ENCODE data around the gene LYPLA2.
"Not testable (repeated sequence)": the region's sequence is repeated elsewhere in the genome, so short reads cannot be mapped to it uniquely, and the experiment has no call there.

Gene LYPLA2

GRCh38 chr1:23798662-23799142 is 7.8 kb downstream of the LYPLA2 start:
- peak; percentile 31 for TF ChIP-seq CTCF (conservative IDR thresholded peaks at IDR 0.05; ENCODE audit: low read depth, low read length)
- DNase-seq (ENCODE audit: low read depth), result no peak
- peak overlapping the region; percentile 85 for H3K4me3 ChIP-seq (ENCODE audit: low read length)

GRCh38 chr1:23799255-23799569 is 8.3 kb downstream of the LYPLA2 start:
- DNase-seq (ENCODE audit: low read depth), result no peak
- no peak for TF ChIP-seq CTCF (conservative IDR thresholded peaks at IDR 0.05; ENCODE audit: low read depth, low read length)
- H3K4me3 ChIP-seq (ENCODE audit: low read length), result peak overlapping the region; percentile 85

DNA sequence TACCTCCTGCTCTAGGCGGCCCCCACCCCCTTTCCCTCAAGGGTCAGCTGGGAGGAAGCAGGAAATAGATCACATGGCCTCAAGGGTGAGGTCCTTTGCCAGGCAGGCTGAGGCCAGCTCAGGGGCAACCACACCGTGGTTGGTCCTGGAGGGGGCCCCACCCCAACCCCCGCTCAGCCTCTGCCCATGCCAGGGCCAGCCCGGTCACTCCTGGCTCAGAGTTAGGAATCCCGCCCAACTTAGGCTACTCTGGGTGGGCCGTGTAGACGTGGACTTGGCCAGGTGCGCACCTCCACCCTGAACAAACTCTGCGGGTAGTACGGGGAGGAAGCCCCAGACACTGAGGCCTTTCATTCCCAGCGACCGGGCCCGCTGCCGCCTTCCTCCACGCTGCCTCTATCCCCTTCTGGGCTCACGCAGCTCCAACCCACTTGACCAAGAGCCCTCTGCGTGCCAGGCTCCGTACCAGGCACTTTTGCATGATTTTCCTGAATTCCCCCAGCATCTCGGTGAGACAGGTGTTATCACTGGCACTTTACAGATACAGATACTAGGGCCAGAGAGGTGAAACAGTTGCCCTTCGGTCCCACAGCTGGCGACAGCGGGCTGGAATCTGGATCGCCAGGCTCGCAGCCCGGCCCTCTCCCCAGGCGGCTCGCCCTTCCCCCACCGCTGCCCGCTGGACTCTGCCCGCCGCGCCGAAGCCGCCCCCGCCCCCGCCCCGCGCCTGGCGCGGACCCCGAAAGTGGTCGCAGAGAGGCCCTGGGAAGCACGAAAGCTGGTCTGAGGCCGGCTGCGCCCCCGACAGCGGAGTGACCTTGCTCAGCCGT is 8.8 kb downstream of the LYPLA2 start:
- DNase-seq (ENCODE audit: low read depth), result peak; percentile 82
- TF ChIP-seq CTCF (conservative IDR thresholded peaks at IDR 0.05; ENCODE audit: low read depth, low read length), result no peak
- peak overlapping the region; percentile 85 for H3K4me3 ChIP-seq (ENCODE audit: low read length)

- DNase-seq (ENCODE audit: low read depth), result peak; percentile 81
- peak; percentile 17 for TF ChIP-seq CTCF (conservative IDR thresholded peaks at IDR 0.05; ENCODE audit: low read depth, low read length)
- H3K4me3 ChIP-seq (ENCODE audit: low read length), result peak within 1 kb of the TSS; percentile 85
These were observed 9.7 kb downstream of the LYPLA2 start, which contains the start of gene GALE for GRCh38 chr1:23800400-23801337. GALE (minus strand) TSS chr1:23800754; CDS start chr1:23799007, 1,747 bp downstream.

DNA sequence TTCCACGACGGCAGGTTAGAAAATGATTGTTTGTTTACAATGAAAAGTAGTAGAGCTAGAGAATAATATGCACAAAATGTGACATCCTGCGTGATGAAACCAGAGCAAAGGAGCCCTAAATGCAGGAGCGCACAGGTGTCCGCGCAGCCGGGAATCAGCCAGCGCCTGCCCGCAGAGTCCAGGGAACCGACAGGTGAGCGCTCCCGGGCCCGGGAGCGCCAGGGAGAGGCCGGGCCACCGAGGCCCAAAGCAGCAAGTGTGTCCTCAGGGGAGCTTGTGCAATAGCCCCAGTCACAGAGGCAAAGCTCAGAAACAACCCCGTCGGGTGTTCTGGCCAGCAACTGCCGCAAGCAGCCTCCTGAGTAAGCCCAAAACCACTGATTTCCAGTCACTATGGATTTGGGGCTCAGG is 10.4 kb downstream of the LYPLA2 start:
- TF ChIP-seq CTCF (conservative IDR thresholded peaks at IDR 0.05; ENCODE audit: low read depth, low read length), result no peak
- H3K4me3 ChIP-seq (ENCODE audit: low read length), result peak overlapping the region; percentile 85
- no peak for DNase-seq (ENCODE audit: low read depth)

GRCh38 chr1:23801876-23802275 is 10.9 kb downstream of the LYPLA2 start:
- no peak for DNase-seq (ENCODE audit: low read depth)
- no peak for TF ChIP-seq CTCF (conservative IDR thresholded peaks at IDR 0.05; ENCODE audit: low read depth, low read length)
- H3K4me3 ChIP-seq (ENCODE audit: low read length), result no peak overlapping the region

DNA sequence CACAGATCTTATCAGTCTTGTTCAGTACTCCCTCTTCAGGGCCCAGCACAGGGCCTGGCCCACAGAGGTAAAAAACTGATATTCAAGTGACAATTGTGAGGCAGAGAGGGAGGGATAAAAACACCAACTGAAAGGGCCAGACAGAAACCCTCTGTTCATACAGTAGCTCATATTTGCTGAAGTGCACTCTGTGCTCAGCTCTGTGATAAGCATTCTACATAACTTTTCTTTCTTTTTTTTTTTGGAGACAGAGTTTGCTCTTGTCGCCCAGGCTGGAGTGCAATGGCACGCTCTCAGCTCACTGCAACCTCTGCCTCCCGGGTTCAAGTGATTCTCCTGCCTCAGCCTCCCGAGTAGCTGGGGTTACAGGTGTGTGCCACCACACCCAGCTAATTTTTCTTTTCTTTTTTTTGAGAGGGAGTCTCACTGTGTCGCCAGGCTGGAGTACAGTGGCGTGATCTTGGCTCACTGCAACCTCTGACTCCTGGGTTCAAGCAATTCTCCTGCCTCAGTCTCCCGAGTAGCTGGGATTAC is 11.9 kb downstream of the LYPLA2 start:
- not testable (repeated sequence) for H3K4me3 ChIP-seq (ENCODE audit: low read length); DNase-seq (ENCODE audit: low read depth)

Measured in retinal pigment epithelial cell (primary cell).